Heart right ventricle (tissue), 16 donors: ENCODE measurements around the gene CTU2. TPM values are rescaled to one million over a fixed set of nuclear protein-coding genes. Genes with fewer than 3 reads are reported as not detected.

Experiments
- ATAC-seq, 8 donors: fragments of 200-7000 bp; cut with Tn5 transposase; one replicate each; pipeline ENCODE4 v1.9.1; 2020; ENCODE audit warnings: mild to moderate bottlenecking in 8 of 8, moderate library complexity in 8 of 8, moderate number of reproducible peaks in 1 of 8
- DNase-seq, 2 donors: peaks; one replicate each; pipeline ENCODE4 v3.0.0-alpha.2; 2020
- H3K27ac ChIP-seq, 10 donors: fragments of 200-600 bp; sonication (generic) in 2 of 10; one replicate each; pipeline versions ENCODE4 v1.5.0 to v1.8.0; 2020 to 2022; ENCODE audit warnings: mild to moderate bottlenecking in 3 of 10
- H3K27me3 ChIP-seq, 7 donors: fragments of 200-600 bp; one replicate each; pipeline ENCODE4 v1.8.0; 2021 to 2022; ENCODE audit warnings: mild to moderate bottlenecking in 2 of 7
- H3K36me3 ChIP-seq, 9 donors: fragments of 200-600 bp; sonication (generic) in 1 of 9; one replicate each; pipeline versions ENCODE4 v1.5.0 to v1.8.0; 2020 to 2022; ENCODE audit warnings: mild to moderate bottlenecking in 2 of 9
- H3K4me1 ChIP-seq, 9 donors: fragments of 200-600 bp; sonication (generic) in 1 of 9; one replicate each; pipeline versions ENCODE4 v1.5.0 to v1.8.0; 2020 to 2022; ENCODE audit warnings: mild to moderate bottlenecking in 4 of 9
- H3K4me3 ChIP-seq, 10 donors: fragments of 200-600 bp; sonication (generic) in 2 of 10; one replicate each; pipeline versions ENCODE4 v1.5.0 to v1.8.0; 2020 to 2022; ENCODE audit warnings: mild to moderate bottlenecking in 7 of 10, moderate library complexity in 2 of 10
- H3K9me3 ChIP-seq, 11 donors: fragments of 200-600 bp in 10 of 11; sonication (generic) in 2 of 11; one replicate each; pipeline versions ENCODE4 v1.5.0 to v1.8.0; 2013 to 2022; ENCODE audit warnings: mild to moderate bottlenecking in 2 of 11, control low read depth in 1 of 11, moderate library complexity in 1 of 11
- CTCF ChIP-seq, 9 donors: fragments of 200-600 bp; sonication (generic) in 2 of 9; IDR thresholded peaks; one replicate each; pipeline versions ENCODE4 v1.5.0 to v1.8.0; 2021 to 2022; ENCODE audit warnings: antibody characterized with exemption in 9 of 9, mild to moderate bottlenecking in 5 of 9, moderate library complexity in 1 of 9
- WGBS, 2 donors: extraction: QIAGEN DNeasy Blood & Tissue Kit; methylation state at CpG; one replicate each; pipeline ENCODE4 v1.1.7; 2013; ENCODE audit warnings: inconsistent platforms in 1 of 2; 5-methylcytosine and 5-hydroxymethylcytosine counted together
- intact Hi-C, 10 donors: fragments of 100-400 bp; cut with DNase I; formaldehyde crosslinking; loops; one replicate each; pipeline versions ENCODE4 v1.11.1 to v1.14.2; 2022
- polyA plus RNA-seq, 2 donors: library from polyadenylated mRNA; stranded (reverse); fragments of 200-250 nt; gene quantifications; one replicate each; pipeline ENCODE4 v1.2.3, GENCODE V29; 2013
- total RNA-seq, 10 donors: library from RNA; stranded (reverse); fragmentation: NEBNext Ultra II Directional in 3 of 10; extraction: Animal tissue kit (Norgen Biotek cat#: 25700) in 3 of 10; gene quantifications; one replicate each; pipeline versions ENCODE4 v1.2.1 to v1.2.4, GENCODE V29; 2021 to 2023
- donor health status: Arrhythmogenic right ventricular cardiomyopathy.
- donor health status: ischemic (EF 13 %, LVEDD 7.1; RV severe dilation, severe dysfunction).
- donor health status: healthy with polysubstance abuse.
- donor health status: DM: no; HTN: yes; CAD: no.
- donor health status: DM: no; HTN: no; CAD: no.
- donor health status: ischemic (EF 25% LVEDD 6.9; RV normal size, moderate dysfunction).
- donor health status: ischemic (EF 25% LVEDD 5.7; RV mildly dilated, moderate dysfunction).
- donor health status: healthy.
- donor health status: DM: yes; HTN: yes; CAD: no.
- donor health status: Ischemic cardiomyopathy.
- donor health status: ischemic (EF 35%, LVEDD 5.7; RV mildly dilated, moderate dysfunction).
- donor health status: nonischemic (EF 11% LVEDD 7.7; RV severe dilation, severe dysfunction).
- donor health status: DM: yes; HTN: yes; CAD: no.
- donor health status: PGD.
- donor health status: ischemic (EF 29% LVEDD 5.4; RV normal size, mild dysfunction).
- donor health status: nonischemic (EF 23%, LVEDD 6.1; RV moderate dilation, normal function).

The CTU2 gene
- total and polyA plus RNA-seq, 12 donors, result 11.8 to 22.6 (median 14.4) TPM

DNA sequence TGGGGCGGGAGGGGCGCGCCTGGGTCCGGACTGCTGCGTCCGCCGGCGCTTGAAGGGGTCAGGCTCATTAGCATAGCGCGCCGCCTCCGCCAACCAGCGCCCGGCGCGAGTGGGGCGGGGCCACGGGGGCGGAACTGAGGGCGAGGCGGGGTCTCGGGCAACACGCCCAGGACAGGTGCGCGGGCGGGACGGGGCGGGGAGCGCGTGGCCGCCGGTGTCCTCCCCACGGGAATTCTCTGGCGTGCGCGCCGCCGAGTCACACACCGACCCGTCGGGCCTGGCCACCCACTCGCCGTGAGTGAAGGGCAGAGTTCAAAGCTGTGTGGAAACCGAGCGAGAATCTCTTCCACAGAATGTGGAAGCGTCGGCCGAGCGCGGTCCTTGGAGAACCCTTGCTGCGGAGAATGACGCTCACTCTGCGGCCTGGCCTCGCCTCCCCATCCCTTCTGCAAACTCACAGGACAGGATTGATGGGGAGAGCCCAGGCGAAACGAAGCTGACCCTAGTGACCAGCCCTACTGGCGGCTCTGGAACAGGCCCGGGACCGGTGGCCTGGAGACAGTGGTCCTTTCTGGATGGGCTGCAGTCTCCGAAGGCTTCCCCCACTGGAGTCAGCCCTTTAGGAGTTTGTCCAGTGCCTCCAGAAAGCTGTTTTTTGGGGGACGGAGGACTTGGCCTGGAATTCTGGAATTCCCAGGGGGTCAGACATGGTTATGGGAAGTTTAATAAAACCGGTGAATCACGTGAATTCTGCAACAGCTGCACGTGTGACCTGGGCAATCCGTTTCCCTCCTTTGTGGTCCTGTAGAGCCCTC is 19.7 kb upstream of the CTU2 start, which contains the start of gene SNAI3:
Gene SNAI3 (minus strand): TSS at position 69 of the 815 bp plus-strand sequence. CDS start 101 bp downstream, outside the sequence.
- Histone ChIP-seq H3K27ac (peak within 1 kb of the TSS in 4 of 10 donors; percentile 13 to 89 (median 42)), H3K9me3 (no peaks in the 10 kb centered on the region), H3K36me3 (no peaks in the 10 kb centered on the region), H3K4me1 (peaks cover 6 to 51% (median 21%) of the 10 kb centered on the region in 9 donors), H3K27me3 (peaks cover 0 to 79% (median 47%) of the 10 kb centered on the region in 7 donors), H3K4me3 (peak within 1 kb of the TSS; percentile 40 to 86 (median 60))
- intact Hi-C loops, result no loop called here
- DNase-seq (peak; percentile 75 to 84), ATAC-seq (peak; percentile 81 to 91 (median 90))
- TF ChIP-seq CTCF (IDR thresholded peaks at IDR 0.05), result no peak
- 6 to 10% methylated on average over 45 to 65 of the region's 65 CpGs for WGBS, 2 donors

- intact Hi-C loops, result no loop called here
- peaks cover 6 to 51% (median 21%) of the 10 kb centered on the region in 9 donors for H3K4me1 ChIP-seq
- no peaks in the 10 kb centered on the region for H3K9me3 ChIP-seq
- WGBS, 2 donors, result 58 to 64% methylated on average over 10 of the region's 10 CpGs
- DNase-seq, result no peak
- no peaks in the 10 kb centered on the region for H3K36me3 ChIP-seq
- no peak overlapping the region for H3K4me3 ChIP-seq
- H3K27me3 ChIP-seq, result peaks cover 0 to 78% (median 47%) of the 10 kb centered on the region in 7 donors
- H3K27ac ChIP-seq, result no peak overlapping the region
- TF ChIP-seq CTCF (IDR thresholded peaks at IDR 0.05), result no peak
- no peak for ATAC-seq
Measured at GRCh38 chr16:88687254-88687576, 19.1 kb upstream of the CTU2 start.

DNA sequence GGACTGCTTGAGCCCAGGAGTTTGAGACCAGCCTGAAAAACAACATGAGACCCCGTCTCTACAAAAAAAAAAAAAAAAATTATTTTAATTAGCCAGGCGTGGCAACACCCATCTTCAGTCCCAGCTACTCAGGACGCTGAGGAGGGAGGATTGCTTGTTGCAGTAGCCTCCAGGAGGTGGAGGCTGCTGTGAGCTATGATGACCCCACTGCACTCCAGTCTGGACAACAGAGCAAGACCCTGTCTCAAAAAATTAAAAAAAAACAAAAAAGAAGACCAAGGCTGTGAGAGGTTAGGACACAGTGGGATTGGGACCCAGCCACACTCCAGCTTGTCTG is 18.7 kb upstream of the CTU2 start:
- no peaks in the 10 kb centered on the region for H3K9me3 ChIP-seq
- H3K27me3 ChIP-seq, result peaks cover 0 to 76% (median 47%) of the 10 kb centered on the region in 7 donors
- H3K4me1 ChIP-seq, result peaks cover 6 to 51% (median 21%) of the 10 kb centered on the region in 9 donors
- no peak for TF ChIP-seq CTCF (IDR thresholded peaks at IDR 0.05)
- no peaks in the 10 kb centered on the region for H3K36me3 ChIP-seq
- WGBS, 2 donors, result 71 to 79% methylated on average over 3 of the region's 3 CpGs
- ATAC-seq (no peak), DNase-seq (no peak)
- no peak overlapping the region for H3K27ac ChIP-seq
- H3K4me3 ChIP-seq, result no peak overlapping the region
- intact Hi-C loops, result no loop called here

GRCh38 chr16:88688013-88688778 is 18.1 kb upstream of the CTU2 start:
- no peak for TF ChIP-seq CTCF (IDR thresholded peaks at IDR 0.05)
- peak in 1 of 2 donors; percentile 28 for DNase-seq
- WGBS, 2 donors, result 26% methylated on average over 28 of the region's 28 CpGs
- no peak overlapping the region for H3K27ac ChIP-seq
- no peak overlapping the region for H3K4me3 ChIP-seq
- peak in 1 of 8 donors; percentile 42 for ATAC-seq
- no peaks in the 10 kb centered on the region for H3K36me3 ChIP-seq
- peaks cover 6 to 54% (median 21%) of the 10 kb centered on the region in 9 donors for H3K4me1 ChIP-seq
- peaks cover 0 to 76% (median 47%) of the 10 kb centered on the region in 7 donors for H3K27me3 ChIP-seq
- H3K9me3 ChIP-seq, result no peaks in the 10 kb centered on the region
- intact Hi-C loops, result no loop called here
